Measurements from ENCODE around the gene CNTNAP2.
"Not testable (repeated sequence)": the region's sequence is repeated elsewhere in the genome, so short reads cannot be mapped to it uniquely, and the experiment has no call there.

Gene CNTNAP2

GRCh38 chr7:148402159-148402558 lies 2285.6 kb downstream of the CNTNAP2 start:
- Histone ChIP-seq H3K36me3 (ENCODE audit: control insufficient read depth, low read depth, low read length) (no peaks in the 10 kb centered on the region), H3K9me3 (ENCODE audit: control insufficient read depth, low read depth, low read length) (no peaks in the 10 kb centered on the region), H3K9ac (ENCODE audit: low read length) (no peak overlapping the region), H3K4me3 (ENCODE audit: low read length) (no peak overlapping the region), H3K27ac (ENCODE audit: low read length) (no peak overlapping the region), H3K4me1 (ENCODE audit: control insufficient read depth, low read depth, low read length) (peaks cover 40% of the 10 kb centered on the region), H3K27me3 (ENCODE audit: control insufficient read depth, insufficient read depth, low read length) (no peaks in the 10 kb centered on the region)

GRCh38 chr7:148403466-148403993 lies 2286.9 kb downstream of the CNTNAP2 start:
- Histone ChIP-seq H3K4me3 (ENCODE audit: low read length) (no peak overlapping the region), H3K9me3 (ENCODE audit: control insufficient read depth, low read depth, low read length) (no peaks in the 10 kb centered on the region)

GRCh38 chr7:148408307-148408706 lies 2291.7 kb downstream of the CNTNAP2 start:
- Histone ChIP-seq H3K27ac (ENCODE audit: low read length) (no peak overlapping the region), H3K9me3 (ENCODE audit: control insufficient read depth, low read depth, low read length) (no peaks in the 10 kb centered on the region), H3K9ac (ENCODE audit: low read length) (no peak overlapping the region), H3K4me1 (ENCODE audit: control insufficient read depth, low read depth, low read length) (peaks cover 7% of the 10 kb centered on the region), H3K27me3 (ENCODE audit: control insufficient read depth, insufficient read depth, low read length) (no peaks in the 10 kb centered on the region), H3K4me3 (ENCODE audit: low read length) (no peak overlapping the region), H3K36me3 (ENCODE audit: control insufficient read depth, low read depth, low read length) (peaks cover 3% of the 10 kb centered on the region)

More at GRCh38 chr7:148403466-148403993, 2286.9 kb downstream of the CNTNAP2 start:
- H3K36me3 ChIP-seq (ENCODE audit: control insufficient read depth, low read depth, low read length): no peaks in the 10 kb centered on the region
- no peak overlapping the region for H3K27ac ChIP-seq (ENCODE audit: low read length)
- H3K27me3 ChIP-seq (ENCODE audit: control insufficient read depth, insufficient read depth, low read length): no peaks in the 10 kb centered on the region
- H3K9ac ChIP-seq (ENCODE audit: low read length): no peak overlapping the region
- peaks cover 27% of the 10 kb centered on the region for H3K4me1 ChIP-seq (ENCODE audit: control insufficient read depth, low read depth, low read length)

GRCh38 chr7:148410905-148411304 lies 2294.3 kb downstream of the CNTNAP2 start:
- Histone ChIP-seq H3K4me3 (ENCODE audit: low read length) (no peak overlapping the region), H3K36me3 (ENCODE audit: control insufficient read depth, low read depth, low read length) (peaks cover 4% of the 10 kb centered on the region), H3K27me3 (ENCODE audit: control insufficient read depth, insufficient read depth, low read length) (no peaks in the 10 kb centered on the region), H3K9me3 (ENCODE audit: control insufficient read depth, low read depth, low read length) (no peaks in the 10 kb centered on the region), H3K27ac (ENCODE audit: low read length) (no peak overlapping the region), H3K9ac (ENCODE audit: low read length) (no peak overlapping the region), H3K4me1 (ENCODE audit: control insufficient read depth, low read depth, low read length) (peaks cover 7% of the 10 kb centered on the region)

- Histone ChIP-seq H3K4me3 (ENCODE audit: low read length) (no peak overlapping the region), H3K9ac (ENCODE audit: low read length) (no peak overlapping the region), H3K27me3 (ENCODE audit: control insufficient read depth, insufficient read depth, low read length) (no peaks in the 10 kb centered on the region), H3K36me3 (ENCODE audit: control insufficient read depth, low read depth, low read length) (peaks cover 15% of the 10 kb centered on the region), H3K27ac (ENCODE audit: low read length) (no peak overlapping the region), H3K4me1 (ENCODE audit: control insufficient read depth, low read depth, low read length) (peaks cover 7% of the 10 kb centered on the region), H3K9me3 (ENCODE audit: control insufficient read depth, low read depth, low read length) (no peaks in the 10 kb centered on the region)
These were observed 2296.1 kb downstream of the CNTNAP2 start for GRCh38 chr7:148412691-148413090.

- Histone ChIP-seq H3K36me3 (ENCODE audit: control insufficient read depth, low read depth, low read length) (peaks cover 13% of the 10 kb centered on the region), H3K9ac (ENCODE audit: low read length) (no peak overlapping the region), H3K27me3 (ENCODE audit: control insufficient read depth, insufficient read depth, low read length) (no peaks in the 10 kb centered on the region), H3K27ac (ENCODE audit: low read length) (no peak overlapping the region), H3K4me1 (ENCODE audit: control insufficient read depth, low read depth, low read length) (no peaks in the 10 kb centered on the region), H3K4me3 (ENCODE audit: low read length) (no peak overlapping the region), H3K9me3 (ENCODE audit: control insufficient read depth, low read depth, low read length) (no peaks in the 10 kb centered on the region)
These were observed 2303.5 kb downstream of the CNTNAP2 start for GRCh38 chr7:148419856-148420832.

GRCh38 chr7:148422030-148422429 lies 2305.4 kb downstream of the CNTNAP2 start:
- no peak overlapping the region for H3K9ac ChIP-seq (ENCODE audit: low read length)
- no peak overlapping the region for H3K4me3 ChIP-seq (ENCODE audit: low read length)
- H3K36me3 ChIP-seq (ENCODE audit: control insufficient read depth, low read depth, low read length): peaks cover 1% of the 10 kb centered on the region
- H3K9me3 ChIP-seq (ENCODE audit: control insufficient read depth, low read depth, low read length): no peaks in the 10 kb centered on the region
- H3K27ac ChIP-seq (ENCODE audit: low read length): no peak overlapping the region
- H3K4me1 ChIP-seq (ENCODE audit: control insufficient read depth, low read depth, low read length): no peaks in the 10 kb centered on the region
- no peaks in the 10 kb centered on the region for H3K27me3 ChIP-seq (ENCODE audit: control insufficient read depth, insufficient read depth, low read length)

GRCh38 chr7:148426393-148426792 lies 2309.8 kb downstream of the CNTNAP2 start:
- H3K9ac ChIP-seq (ENCODE audit: low read length); H3K4me1 ChIP-seq (ENCODE audit: control insufficient read depth, low read depth, low read length); H3K4me3 ChIP-seq (ENCODE audit: low read length); H3K27ac ChIP-seq (ENCODE audit: low read length); H3K36me3 ChIP-seq (ENCODE audit: control insufficient read depth, low read depth, low read length); H3K27me3 ChIP-seq (ENCODE audit: control insufficient read depth, insufficient read depth, low read length); H3K9me3 ChIP-seq (ENCODE audit: control insufficient read depth, low read depth, low read length): not testable (repeated sequence)

- H3K36me3 ChIP-seq (ENCODE audit: control insufficient read depth, low read depth, low read length); H3K4me3 ChIP-seq (ENCODE audit: low read length); H3K4me1 ChIP-seq (ENCODE audit: control insufficient read depth, low read depth, low read length); H3K27me3 ChIP-seq (ENCODE audit: control insufficient read depth, insufficient read depth, low read length); H3K9ac ChIP-seq (ENCODE audit: low read length); H3K9me3 ChIP-seq (ENCODE audit: control insufficient read depth, low read depth, low read length); H3K27ac ChIP-seq (ENCODE audit: low read length): not testable (repeated sequence)
These were observed 2314.1 kb downstream of the CNTNAP2 start for GRCh38 chr7:148430690-148431089.

GRCh38 chr7:148433521-148434180 lies 2317.1 kb downstream of the CNTNAP2 start:
- Histone ChIP-seq H3K4me3 (ENCODE audit: low read length) (no peak overlapping the region), H3K9me3 (ENCODE audit: control insufficient read depth, low read depth, low read length) (no peaks in the 10 kb centered on the region), H3K9ac (ENCODE audit: low read length) (no peak overlapping the region), H3K27ac (ENCODE audit: low read length) (no peak overlapping the region), H3K27me3 (ENCODE audit: control insufficient read depth, insufficient read depth, low read length) (no peaks in the 10 kb centered on the region), H3K36me3 (ENCODE audit: control insufficient read depth, low read depth, low read length) (no peaks in the 10 kb centered on the region), H3K4me1 (ENCODE audit: control insufficient read depth, low read depth, low read length) (no peaks in the 10 kb centered on the region)

GRCh38 chr7:148434181-148434757 lies 2317.7 kb downstream of the CNTNAP2 start:
- H3K36me3 ChIP-seq (ENCODE audit: control insufficient read depth, low read depth, low read length): no peaks in the 10 kb centered on the region
- H3K4me1 ChIP-seq (ENCODE audit: control insufficient read depth, low read depth, low read length): no peaks in the 10 kb centered on the region
- H3K27ac ChIP-seq (ENCODE audit: low read length): no peak overlapping the region
- H3K27me3 ChIP-seq (ENCODE audit: control insufficient read depth, insufficient read depth, low read length): no peaks in the 10 kb centered on the region
- no peaks in the 10 kb centered on the region for H3K9me3 ChIP-seq (ENCODE audit: control insufficient read depth, low read depth, low read length)
- no peak overlapping the region for H3K4me3 ChIP-seq (ENCODE audit: low read length)
- no peak overlapping the region for H3K9ac ChIP-seq (ENCODE audit: low read length)
